Measurements from ENCODE around the gene FHL2.

FHL2 gene

DNA sequence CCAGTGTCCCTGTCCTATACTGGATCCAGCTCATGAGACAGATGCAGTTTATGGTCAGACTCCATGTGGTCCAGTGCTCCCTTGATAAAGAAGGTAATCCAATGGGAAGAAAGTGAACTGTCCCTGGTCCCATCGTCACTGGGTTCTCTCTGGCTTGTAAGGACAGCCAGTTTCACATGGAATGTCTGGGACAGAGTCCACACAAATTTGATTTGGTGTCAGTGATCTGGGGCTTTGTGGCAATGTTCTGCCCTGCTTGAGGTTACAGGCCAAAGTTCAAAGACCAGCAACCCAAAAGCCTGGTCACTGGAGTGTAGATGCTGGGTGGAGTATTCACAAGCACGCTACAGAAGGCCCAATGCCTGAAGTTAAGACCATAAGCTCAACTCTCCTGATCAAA is 22.2 kb upstream of the FHL2 start:
- DNase-seq (ENCODE audit: low spot score): no peak

DNA sequence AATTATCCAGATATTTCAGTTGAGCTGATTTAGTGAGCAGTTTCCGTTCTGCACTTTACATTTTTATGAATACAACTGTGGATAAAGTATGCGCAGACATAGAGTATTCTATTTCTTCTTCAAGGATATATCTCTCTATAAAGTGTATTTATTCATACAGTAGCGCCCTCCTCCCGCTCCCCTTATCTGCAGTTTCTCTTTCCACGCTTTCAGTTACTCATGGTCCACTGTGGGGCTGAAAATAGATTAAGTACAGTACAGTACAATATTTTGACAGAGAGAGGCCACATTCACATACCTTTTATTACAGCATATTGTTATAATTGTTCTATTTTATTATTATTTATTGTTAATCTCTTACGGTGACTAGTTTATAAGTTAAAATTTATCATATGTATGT is 19.7 kb upstream of the FHL2 start:
- DNase-seq (ENCODE audit: low spot score): no peak

DNA sequence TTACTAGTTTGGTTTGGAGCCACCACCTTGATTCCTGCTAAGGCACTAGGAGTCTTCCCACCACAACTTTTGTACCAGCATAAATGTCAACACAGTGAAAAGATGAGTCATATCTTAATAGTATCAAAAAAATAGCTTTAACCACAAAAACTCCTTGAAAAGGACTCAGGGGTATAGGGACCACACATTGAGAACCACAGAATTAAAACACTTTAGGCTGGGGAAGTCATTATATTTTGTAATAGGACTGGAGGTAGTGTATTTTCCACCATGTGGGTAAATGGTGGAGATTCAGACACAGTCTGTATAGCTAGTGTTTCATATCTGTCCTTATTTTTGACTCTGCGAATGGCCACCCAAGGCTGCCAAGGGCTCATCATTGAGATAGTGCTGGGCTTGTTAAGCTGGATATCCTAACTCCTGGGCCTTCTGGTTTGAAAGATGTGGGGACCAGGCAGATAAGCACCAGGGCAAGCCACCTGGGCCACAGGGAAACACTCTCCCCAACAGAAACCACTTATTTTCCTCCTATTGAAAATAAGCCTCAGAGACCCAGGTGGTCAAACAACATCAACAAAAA is 19.1 kb upstream of the FHL2 start:
- peak; percentile 46 for DNase-seq (ENCODE audit: low spot score)

DNA sequence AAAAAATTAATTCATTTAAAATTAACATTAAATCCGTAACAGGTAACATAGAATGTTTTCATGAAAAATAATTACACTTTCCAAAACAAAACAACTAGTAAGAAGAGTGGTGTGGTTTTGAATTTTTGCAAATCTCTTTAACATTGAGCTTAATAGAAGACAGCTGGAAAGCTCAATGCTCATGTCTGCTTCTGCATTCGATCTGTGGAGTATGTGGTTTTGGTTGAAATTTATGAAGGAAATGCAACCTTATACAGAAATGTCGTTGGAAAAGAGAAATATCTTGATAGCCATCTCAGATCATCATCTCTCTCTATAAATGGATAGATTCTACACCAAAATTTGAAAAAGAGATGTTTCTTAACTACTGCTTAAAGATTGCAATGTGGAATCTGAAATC is 17.3 kb upstream of the FHL2 start:
- no peak for DNase-seq (ENCODE audit: low spot score)

DNA sequence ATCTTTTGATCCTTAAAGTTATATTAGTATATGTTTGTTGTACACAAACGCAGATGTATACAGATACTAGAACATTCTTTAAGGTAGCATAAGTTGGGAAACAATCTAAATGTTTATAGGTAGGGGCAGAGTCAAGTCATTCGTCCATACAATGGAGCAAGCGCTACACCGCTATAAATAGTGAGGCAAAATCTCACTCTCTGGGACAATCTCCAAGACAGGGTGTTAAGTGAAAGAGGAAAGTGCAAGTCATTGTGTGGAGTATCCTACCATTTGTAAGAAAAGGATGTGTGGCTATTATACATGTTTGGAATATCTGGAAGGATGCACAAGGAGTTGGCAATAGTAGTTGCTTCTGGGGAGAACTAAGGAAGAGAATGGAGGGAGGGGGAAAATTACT is 16.2 kb upstream of the FHL2 start:
- DNase-seq (ENCODE audit: low spot score): no peak

DNA sequence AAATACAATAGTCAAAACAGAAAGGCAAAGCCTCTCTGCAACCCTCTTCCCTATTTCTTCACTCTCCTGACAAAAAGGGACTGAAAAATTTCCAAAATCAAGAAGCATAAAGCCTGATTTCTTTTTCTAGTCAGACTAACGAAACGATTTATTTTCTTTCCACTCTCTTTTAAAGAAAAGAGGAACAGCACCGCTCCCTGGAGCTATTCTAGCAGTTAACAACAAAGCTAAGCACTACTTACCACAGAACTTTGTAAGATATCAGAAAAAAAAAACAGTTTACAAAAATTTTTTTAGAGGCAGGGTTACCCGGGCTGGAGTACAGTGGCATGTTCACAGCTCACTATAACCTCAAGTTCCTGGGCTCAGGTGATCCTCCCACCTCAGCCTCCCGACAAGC is 14.4 kb upstream of the FHL2 start:
- DNase-seq (ENCODE audit: low spot score): no peak

DNA sequence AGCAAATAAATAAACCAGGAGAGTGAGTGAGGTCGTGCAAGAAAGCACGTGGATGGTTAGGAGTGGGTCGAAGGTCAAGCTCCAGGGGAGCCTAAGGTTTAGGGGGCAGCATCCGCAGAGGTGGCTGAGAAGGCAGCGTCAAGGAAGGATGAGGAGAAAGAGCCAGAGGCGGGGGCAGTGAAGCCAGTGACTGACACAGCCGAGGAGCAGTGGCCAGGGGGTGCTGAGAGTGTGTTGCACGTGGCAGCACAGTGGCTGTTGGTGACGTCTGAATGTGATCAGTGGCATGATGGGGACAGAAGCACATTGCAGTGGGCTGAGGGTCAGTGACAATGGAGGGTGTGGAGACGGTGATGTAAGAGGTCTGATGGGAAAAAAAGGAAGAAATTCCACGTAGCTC is 13.7 kb upstream of the FHL2 start:
- DNase-seq (ENCODE audit: low spot score): no peak

DNA sequence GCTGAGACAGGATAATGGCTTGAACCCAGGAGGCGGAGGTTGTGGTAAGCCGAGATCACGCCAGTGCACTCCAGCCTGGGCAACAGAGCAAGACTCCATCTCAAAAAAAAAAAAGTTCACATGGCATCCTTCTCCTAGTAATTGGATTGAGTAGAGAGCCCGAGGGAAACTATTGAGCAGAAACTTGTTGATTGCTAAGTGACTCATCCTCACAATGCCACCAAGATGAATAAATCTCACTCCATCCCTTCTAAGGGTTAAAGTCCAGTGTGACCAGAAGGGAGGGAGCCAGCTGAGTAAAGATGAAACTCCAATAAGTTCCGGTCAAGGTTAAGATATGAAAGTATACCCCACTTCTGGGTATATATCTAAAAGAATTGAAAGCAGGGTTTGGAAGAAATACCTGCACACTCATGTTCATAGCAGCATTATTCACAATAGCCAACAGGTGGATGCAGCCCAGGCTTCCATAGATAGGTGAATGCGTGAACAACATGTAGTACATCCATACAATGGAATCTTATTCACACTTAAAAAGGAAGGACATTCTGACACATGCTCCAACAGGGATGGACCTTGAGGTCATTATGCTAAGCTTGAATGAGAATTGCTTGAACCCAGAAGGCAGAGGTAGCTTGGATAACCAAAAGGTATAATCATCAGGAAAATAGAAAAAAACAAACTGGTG is 13.0 kb upstream of the FHL2 start:
- DNase-seq (ENCODE audit: low spot score): no peak

DNA sequence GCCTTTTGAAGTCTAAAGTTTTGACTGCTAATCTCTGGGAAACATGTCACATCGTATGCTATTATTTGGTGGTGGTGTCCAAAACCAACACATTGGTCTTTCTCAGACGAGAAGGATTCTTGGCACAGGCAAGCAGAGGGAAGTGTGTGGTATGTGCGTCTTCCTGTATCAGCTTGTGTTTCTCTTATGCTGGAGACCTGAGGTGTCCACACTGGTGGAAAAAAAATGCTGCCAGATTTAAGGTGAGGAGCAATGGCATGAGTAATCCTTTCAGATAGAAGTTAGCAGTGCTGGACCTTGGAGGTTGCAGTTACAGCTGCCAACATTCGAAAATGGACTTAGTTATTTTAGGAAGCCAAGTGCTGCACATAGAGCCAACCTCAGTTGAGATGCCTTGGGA is 11.7 kb upstream of the FHL2 start:
- DNase-seq (ENCODE audit: low spot score): no peak

DNA sequence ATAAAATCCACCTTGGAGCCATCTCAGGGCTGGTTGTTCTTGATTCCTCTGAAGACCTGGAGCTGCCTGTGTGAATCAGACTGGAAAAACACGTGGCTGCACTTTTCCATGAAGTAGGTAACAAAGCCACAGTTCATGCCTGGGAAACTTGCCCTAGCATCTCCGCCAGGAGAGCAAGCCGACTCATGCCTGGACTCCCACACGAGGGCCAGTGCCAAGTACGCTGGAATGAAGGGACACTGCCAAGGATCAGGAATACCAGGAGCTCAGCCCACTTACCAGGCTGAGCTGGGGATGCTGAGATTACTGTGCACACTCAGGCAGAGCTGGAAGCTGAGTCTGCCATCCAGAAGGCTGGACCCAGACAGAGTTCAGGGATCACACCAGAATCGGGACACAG is 10.9 kb upstream of the FHL2 start:
- peak; percentile 95 for DNase-seq (ENCODE audit: low spot score)

DNA sequence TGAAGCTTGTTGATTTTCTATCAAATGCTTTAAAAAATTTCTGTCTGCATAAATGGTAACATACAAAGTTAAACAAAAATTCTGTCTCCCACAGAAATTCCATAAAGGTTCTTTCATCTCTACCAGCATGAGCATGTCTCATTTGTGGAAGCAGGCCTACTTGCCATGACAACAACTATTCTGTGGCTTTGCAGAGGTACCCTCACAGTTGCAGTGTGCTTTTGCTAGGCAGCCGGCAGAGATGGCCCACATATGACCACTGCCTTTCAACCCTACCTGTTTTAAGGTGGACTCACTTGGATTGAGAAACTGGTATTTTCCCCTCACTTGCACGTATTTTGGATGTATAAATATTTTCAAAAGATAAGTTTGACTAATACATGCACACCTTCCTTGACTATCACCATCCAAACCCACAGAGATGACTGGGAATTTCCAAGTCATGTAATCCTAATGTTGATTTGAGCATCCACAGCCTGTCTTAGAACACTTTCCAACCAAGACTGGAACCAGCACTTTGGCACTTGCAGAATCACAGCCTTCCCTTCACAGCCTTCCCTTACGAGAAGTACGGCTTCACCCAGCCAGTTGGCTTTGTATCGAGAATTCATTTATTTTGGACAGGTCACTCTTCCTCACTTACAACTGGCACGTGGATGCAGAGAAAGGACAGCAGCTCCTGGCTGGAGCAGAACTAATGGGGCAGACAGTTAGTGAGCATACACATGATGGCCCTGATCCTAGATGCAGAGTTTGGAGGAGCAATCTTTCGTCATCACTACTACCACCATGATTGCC is 9.3 kb upstream of the FHL2 start:
- no peak for DNase-seq (ENCODE audit: low spot score)

DNA sequence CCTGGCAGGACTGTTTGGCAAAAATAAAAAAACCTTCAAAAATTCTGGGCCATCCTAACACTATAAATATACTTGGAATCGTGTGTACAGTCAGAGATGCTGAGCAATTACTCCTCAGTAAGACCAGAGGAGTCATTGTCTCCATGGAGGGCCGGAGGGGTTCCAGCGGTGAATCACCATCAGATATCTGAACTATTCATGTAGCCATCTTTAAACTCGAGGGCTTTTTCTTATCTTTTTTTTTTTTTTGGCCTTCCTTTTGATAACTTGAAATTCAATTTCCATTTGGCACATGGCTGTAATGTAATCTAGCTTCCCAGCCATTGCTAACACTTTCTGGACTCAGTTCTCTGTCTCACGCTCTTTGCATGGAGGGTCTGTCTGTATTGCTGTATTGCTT is 7.4 kb upstream of the FHL2 start:
- DNase-seq (ENCODE audit: low spot score): peak; percentile 76

DNA sequence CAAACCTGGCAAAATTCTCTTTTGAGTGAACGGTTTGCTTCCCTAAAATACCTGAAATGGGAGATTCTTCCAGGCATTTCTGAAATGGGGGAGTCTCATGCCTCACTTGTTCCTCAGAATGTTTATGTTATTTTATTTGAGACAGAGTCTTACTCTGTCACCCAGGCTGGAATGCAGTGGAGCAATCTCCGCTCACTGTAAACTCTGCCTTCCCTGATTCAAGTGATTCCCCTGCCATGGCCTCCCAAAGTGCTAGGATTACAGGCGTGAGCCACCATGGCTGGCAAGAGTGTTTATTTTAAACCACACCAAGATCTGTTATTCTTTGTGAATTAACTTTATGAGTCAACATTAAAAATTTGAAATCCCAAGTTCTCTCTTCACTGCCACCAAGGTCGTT is 6.4 kb upstream of the FHL2 start:
- DNase-seq (ENCODE audit: low spot score): no peak

DNA sequence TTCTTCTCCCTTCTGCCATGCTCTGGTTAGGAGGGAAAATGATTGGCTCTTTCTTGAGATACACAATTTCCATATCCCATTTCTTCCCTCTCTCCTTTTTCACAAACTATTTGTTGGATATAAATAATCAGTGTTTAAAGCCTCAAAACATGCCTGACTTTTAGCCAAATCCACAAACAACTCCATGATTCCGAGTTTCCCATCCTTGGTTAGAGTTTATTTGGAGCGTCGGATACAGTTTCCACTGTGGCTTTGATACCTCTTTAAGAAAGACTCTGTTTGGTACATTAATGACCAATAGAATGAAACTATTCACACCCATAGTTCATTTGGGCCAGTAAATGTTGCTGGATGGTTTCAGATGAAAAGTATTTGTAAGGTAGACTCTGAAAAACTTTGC is 5.9 kb upstream of the FHL2 start:
- DNase-seq (ENCODE audit: low spot score): no peak

DNA sequence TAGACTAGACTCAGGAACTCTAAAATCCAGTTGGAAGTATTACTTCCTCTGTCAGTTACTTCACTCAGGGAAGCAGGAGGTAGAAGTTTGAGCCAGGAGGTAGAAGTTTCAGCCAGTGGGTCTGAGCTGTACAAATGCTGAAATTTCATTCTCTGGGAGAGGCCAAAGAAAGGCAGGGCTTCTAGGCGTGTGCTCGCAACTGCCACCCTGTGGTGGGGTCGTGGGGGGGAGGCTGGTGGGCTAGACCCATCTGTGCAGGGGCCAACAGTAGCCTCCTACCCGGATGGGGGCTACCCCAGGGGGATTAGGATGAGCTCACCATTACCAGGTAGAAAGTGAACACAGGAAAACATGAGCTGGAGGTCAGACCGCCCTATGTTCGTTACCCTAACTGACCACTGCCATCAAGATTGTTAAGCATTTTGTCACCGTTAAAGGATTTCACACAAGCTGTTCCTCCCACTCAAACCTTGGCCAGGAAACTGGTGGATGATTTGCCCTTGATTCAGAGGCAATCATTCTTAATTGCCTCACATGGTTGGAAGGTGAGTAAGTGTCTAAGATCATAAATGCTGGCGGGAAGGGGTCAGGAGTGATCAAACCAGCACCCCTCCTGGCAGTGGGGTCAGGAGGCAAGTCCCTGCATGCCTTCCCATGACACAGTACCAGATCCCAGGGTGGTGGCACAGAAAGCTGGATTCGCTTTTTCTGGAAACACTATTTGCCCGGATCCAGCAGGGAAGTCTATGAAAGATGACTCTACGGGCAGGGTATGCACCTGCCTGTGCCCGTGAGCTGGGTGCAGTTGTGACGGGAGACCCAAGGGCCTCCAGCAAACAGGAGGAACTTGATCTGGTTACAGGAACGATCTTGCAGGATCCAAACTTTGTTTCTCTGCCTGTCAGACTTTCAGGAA is 5.2 kb upstream of the FHL2 start:
- peak; percentile 87 for DNase-seq (ENCODE audit: low spot score)

DNA sequence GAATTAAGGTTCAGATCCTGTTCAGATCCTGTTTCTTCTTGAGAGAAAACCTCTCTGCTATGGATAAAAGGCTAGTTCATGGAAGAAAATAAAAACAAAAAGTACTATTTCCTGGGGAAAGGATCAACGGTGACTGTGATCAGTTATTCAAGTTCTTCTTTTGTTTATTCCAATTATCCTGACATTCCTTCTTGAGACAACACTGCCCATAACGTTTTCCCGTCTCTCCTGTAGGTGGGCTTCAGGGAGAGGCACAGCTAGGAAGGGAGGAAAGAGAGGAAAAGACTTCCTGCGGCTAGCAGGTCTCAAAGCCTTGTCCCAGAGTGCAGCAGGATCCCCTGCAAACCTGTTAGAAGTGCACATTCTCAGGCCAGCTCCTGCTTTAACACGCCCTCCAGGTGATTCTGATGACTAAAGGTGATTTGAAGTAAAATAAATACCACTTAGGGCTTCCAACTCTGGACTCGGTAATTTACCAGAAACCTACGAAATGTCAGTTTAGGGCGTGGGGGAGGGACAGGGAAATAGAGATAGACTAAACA is 4.5 kb upstream of the FHL2 start:
- no peak for DNase-seq (ENCODE audit: low spot score)

DNA sequence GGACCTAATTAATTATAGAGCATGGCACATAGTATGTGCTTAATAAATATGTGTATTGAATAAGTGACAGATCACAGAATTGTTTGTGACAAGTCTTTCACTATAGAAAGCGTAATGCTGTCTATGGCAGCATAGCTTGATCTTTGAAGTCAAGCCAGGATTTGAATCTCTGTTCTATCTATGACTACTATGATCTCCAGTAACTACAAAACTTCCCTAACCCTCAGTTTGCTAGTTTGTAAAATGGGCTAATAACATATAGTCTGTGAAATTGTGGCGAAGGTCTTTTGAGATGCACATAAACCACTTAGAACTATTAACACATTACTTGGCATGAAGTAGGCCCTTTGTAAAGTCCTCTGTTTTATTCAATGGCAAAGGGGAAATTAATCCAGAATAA is 4.0 kb upstream of the FHL2 start:
- no peak for DNase-seq (ENCODE audit: low spot score)

DNA sequence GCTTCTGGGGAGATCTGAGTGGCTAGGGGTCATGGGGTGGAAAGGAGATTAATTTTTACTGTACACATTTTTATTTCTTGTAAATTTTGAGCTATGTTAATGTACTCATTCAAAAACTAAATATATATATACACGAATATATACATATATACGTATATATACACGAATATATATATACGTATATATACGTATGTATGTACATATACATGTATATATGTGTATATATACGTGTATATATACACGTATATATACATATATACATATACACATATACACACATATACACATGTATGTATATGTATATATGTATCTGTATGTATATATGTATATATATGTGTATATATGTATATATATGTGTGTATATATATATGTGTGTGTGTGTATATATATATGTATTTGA is 3.0 kb upstream of the FHL2 start:
- no peak for DNase-seq (ENCODE audit: low spot score)

DNA sequence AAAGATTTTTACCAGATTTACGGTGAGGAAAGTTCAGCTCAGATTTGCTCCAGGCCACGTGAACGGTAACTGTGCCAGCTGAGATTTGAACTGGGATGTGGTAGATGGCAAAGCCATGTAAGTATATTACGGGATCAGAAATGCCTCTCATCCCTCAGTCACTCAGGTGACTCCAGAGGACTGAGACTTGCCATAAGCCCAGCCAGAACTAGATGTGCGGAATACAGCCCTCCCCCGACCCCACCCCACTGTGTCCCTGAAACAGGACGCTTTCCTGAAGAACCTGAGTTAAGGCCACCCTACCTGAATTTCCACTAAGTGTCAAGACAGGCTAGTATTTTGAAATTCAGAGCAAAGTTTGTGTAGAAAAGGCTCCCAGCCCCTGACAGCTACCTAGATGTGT is 1.3 kb upstream of the FHL2 start:
- DNase-seq (ENCODE audit: low spot score): no peak

DNA sequence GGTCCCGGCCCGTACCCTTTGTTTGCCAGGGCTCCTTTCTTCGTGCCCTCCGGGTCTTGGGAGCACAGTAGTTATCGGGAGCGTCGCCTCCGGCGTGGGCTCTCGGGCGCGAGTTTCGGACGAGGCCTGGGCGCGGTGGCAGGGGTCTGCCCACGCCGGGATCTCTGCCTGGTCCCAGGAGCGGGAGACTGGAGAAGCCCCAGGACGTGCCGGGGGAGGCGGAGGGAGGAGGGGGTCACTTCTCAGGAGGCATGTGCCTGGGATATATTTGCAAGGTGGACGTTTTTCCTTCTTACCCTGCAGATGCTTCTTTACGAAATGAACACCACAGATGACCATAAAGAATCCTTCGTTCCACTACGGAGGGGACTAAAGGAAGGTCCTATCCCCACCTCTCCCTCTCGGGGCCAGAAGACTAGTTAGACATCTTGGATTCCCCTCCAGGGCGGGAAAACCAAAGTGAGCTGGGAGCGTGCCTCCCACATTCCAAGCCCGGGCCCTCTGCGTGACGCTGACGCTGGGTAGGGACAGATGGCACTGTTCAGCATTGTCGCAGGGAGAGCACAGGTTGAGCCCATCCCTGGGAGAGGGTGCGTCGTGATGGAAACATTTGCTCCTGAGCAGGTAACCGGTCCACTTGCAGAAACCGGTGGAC is 483 bp upstream of the FHL2 start:
- no peak for DNase-seq (ENCODE audit: low spot score)

DNA sequence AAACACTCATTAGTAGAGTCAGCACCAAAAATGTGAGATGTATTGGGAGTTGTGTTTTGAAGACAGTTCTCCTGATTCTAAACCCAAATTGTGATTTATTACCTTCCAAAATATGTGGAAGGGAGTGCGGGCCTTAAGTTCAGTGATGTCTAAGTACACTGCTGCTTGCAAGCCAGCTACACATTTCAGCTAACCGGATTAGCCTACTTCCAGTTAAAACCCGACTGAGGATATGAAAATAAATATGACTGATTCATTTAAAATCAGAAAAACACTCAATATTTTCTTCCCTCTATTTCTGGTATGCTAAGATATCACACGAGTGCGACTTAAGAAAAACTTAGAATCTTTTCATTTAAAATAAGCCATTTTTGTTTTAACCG is 907 bp downstream of the FHL2 start:
- DNase-seq (ENCODE audit: low spot score): no peak

Data from AG08395 (cell line).